GM12874 (cell line): ENCODE results near the gene B4GALT1.

Experiments
- TF ChIP-seq, protein P1 (sequence below): IDR thresholded peaks from 2 replicates; pipeline ENCODE4 v1.5.1; 2011; ENCODE audit warnings: low read depth, mild to moderate bottlenecking, control low read depth, low read length, moderate library complexity; ENCODE audit not compliant: insufficient read depth

The B4GALT1 gene

DNA sequence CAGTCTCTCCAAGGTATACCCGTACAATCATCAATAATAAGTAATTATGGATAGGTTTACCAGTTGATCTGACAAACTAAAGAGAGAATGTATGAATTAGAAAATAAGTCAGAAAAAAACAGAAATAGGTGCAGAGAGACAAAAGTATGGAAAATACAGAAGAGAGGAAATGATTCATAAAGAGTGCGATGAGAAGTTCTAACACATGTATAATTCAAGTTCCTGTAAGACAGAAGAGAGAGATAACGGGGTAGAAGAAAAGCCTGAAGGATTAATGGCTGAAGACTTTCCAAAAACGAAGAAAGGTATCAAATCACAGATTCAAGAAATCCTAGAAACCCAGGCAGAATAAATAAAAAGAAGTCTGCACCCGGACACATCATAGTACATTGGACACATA, 74.5 kb downstream of the B4GALT1 start:
- TF ChIP-seq, protein P1, sequence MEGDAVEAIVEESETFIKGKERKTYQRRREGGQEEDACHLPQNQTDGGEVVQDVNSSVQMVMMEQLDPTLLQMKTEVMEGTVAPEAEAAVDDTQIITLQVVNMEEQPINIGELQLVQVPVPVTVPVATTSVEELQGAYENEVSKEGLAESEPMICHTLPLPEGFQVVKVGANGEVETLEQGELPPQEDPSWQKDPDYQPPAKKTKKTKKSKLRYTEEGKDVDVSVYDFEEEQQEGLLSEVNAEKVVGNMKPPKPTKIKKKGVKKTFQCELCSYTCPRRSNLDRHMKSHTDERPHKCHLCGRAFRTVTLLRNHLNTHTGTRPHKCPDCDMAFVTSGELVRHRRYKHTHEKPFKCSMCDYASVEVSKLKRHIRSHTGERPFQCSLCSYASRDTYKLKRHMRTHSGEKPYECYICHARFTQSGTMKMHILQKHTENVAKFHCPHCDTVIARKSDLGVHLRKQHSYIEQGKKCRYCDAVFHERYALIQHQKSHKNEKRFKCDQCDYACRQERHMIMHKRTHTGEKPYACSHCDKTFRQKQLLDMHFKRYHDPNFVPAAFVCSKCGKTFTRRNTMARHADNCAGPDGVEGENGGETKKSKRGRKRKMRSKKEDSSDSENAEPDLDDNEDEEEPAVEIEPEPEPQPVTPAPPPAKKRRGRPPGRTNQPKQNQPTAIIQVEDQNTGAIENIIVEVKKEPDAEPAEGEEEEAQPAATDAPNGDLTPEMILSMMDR: no peak

DNA sequence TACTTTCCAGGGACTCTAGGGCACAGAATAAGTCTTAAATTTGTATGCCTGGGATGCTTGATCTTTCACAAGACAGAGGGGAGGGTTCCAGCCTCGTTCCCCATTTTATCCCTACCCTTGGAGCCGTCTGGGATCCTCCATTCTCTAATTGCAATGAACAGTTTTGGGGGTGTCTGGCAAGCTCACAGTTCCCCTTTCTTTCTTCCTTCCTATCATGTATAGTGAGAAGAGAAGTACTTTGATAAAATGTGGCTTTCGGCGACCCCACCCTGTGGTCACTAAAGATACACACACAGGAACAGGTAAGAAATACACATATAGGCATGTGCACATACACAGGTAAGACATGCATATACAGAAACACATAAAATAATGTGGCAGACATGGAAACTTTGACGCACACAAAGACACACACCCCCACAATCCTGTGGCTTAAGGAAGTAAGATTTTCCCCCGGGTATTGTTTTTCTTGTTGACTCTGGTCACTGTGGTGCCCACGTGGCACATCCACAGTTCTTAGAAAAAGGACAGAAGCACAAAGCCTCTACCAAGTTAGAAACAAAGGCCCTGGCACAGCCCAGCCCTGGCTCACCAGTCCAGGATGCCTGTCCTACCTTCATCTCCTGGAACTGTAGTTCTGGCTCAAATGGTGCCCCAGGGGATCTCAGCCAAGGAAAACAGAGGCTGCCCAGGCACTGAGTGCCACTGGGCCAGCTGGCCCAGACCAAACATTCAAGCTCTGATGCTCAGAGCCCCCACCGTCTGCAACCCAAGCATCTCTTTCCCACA, 84.4 kb downstream of the B4GALT1 start:
- TF ChIP-seq, protein P1: no peak

DNA sequence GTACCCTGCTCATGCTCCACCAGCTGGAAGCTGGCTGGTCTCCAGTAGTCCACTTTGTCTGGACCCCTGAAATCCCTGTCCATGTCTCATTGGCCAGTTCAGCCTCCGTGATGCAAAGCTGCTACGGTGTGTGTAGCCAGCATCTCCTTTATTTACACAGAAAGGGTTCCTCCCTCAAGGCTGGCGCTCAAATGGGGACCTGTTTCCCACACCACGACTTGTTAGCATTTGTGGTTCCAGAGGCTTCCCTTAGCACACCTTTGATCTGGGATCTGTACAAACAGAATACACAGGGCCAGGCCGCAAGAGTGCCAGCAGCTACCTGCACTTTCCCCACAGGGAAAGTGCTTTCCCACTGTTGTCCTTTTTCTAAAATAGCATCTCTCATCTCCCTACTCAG, 85.0 kb downstream of the B4GALT1 start:
- TF ChIP-seq, protein P1: no peak

DNA sequence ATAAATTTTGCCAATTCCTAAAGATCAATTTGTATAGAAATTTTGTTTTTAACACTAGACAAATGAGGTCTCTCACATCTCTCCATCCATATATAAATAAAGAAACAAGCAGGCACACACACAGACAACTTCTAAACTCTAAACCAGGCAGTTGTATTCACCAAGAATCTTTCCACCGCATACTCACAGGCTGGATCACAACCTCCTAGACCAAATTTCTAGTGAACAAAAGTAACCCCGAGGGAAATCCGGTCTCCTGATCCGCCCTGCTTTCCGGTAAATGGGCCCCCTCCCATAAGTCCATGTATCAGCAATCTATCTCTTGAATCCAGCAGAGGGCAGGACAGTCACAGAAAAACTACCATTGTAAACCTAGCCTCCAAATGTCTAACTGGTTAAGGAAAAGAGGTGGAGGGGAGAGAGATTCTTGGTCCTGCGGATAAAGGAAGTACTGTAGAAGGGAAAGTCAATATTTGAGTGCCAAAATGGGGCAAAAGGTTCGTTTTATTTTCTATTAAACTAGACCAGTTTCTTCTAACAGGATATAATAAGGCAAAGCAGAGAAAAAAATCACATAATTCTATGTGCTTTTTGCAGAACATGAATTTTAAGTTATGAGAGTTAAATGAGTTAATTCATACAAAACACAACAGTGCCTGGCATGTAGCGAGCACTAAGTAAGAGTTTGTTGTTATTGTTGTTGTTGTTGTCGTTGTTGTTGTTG, 85.8 kb downstream of the B4GALT1 start:
- TF ChIP-seq, protein P1: peak; percentile 63

DNA sequence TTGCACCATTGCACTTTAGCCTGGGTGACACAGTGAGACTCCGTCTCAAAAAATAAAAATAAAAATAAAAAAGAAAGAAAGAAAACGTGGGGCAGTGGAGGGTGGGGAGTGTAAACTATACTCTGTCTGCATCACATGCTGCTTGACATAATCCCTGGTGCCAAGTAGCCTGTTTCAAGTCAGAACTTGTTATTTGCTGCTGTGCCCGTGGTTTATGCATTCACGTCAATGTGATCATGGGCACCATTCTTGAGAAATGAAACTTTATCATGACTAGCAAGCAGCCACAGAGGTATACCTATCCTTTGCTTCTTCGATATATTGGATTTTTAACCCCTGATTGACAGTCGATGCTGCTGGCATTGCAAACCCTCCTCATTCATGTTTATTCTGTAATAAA, 86.6 kb downstream of the B4GALT1 start:
- TF ChIP-seq, protein P1: no peak

DNA sequence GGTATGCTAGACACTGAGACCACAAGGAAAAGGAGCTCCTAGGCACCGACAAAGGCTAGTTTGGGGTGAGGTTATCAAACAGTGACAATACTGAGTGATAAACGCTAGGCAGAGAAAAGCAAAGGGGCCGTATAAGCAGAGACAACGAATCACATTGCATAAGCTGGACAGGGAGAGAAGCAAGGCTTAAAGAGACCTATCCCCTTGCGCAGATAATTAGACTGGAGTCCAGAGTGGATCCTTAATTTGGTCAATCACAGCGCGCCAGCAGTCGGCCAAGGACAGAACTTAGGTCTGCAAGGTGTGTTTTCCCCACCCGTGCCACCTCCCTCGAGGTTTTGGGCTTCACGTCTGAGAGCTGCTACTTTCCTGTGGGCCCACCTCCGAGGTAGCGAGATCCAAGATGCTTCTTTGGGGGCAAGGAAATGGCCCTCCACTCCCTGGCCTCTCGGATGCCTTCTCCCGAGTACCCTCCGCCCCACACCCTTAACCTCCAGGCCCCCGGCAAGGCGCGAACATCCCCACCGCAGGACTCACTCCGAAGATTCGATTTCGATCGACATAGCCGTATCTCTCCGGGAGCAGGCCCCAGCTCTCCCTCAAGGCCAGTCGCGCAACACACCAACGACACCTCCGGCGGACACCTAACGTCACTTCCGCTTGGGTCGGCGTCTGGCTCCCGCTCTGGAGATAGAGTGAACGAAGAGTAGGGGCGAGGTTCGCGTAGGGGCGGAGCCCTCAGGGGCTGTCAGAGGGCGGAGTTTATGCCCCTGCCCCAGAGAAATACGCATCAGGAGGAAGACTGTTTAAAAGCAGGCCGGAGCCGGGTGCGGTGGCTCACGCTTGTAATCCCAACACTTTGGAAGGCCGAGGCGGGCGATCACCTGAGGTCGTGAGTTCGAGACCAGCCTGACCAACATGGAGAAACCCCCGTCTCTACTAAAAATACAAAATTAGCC, 90.8 kb downstream of the B4GALT1 start, which contains the start of gene SMU1:
SMU1 (minus strand) TSS at position 629 of the 959 bp plus-strand sequence; CDS start at position 563, 66 bp downstream.
- TF ChIP-seq, protein P1: no peak
